ENCODE measurements around the gene SV2B.

DNA sequence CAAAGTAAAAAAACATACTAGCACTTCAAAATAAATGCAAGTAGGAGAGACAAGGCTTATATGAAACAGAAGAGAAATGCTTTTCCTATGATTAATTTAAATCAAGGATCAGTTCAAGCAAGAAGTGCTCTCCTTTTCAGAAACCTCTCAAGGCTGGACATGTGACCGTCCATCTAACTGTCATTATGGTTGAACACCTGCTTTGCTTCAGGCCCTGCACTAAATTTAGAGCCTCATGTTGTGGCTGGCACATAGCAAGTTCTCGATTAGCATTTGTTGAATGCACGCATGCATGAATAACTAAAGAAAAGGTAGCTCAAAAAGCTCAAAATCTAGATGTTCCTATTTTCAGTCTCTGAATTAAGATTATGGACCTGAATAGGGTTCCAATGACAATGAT lies 82.0 kb downstream of the SV2B start:
- TF ChIP-seq CTCF (conservative IDR thresholded peaks at IDR 0.05) (no peak), EZH2 (IDR thresholded peaks at IDR 0.05; ENCODE audit: low read depth) (no peak)
